Astrocyte (in vitro differentiated cells and primary cell): ENCODE results near the gene TOP2A.

Source experiments
- EZH2 ChIP-seq: IDR thresholded peaks from 2 replicates; pipeline ENCODE4 v1.6.1; 2012; ENCODE audit warnings: mild to moderate bottlenecking, low read length, inconsistent platforms; ENCODE audit not compliant: insufficient read depth
- TF ChIP-seq, protein P1 (sequence below): IDR thresholded peaks from 2 replicates; pipeline ENCODE4 v1.5.1; 2011; ENCODE audit warnings: low read depth, mild to moderate bottlenecking, inconsistent platforms, low read length, moderate library complexity; ENCODE audit not compliant: insufficient read depth

DNA sequence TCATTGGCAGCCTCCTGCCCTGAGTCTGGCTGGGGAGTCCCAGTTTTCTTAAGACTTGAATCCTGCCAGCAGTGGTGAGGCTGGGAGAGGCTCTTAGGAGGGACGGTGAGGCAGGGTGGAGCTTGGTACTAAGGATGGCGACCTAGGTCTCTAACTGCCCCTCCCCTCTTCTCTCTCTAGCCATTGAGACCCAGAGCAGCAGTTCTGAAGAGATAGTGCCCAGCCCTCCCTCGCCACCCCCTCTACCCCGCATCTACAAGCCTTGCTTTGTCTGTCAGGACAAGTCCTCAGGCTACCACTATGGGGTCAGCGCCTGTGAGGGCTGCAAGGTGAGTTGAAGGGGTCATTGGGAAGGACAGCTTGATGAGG is 69.6 kb downstream of the TOP2A start:
- TF ChIP-seq, protein P1, sequence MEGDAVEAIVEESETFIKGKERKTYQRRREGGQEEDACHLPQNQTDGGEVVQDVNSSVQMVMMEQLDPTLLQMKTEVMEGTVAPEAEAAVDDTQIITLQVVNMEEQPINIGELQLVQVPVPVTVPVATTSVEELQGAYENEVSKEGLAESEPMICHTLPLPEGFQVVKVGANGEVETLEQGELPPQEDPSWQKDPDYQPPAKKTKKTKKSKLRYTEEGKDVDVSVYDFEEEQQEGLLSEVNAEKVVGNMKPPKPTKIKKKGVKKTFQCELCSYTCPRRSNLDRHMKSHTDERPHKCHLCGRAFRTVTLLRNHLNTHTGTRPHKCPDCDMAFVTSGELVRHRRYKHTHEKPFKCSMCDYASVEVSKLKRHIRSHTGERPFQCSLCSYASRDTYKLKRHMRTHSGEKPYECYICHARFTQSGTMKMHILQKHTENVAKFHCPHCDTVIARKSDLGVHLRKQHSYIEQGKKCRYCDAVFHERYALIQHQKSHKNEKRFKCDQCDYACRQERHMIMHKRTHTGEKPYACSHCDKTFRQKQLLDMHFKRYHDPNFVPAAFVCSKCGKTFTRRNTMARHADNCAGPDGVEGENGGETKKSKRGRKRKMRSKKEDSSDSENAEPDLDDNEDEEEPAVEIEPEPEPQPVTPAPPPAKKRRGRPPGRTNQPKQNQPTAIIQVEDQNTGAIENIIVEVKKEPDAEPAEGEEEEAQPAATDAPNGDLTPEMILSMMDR, result no peak
- TF ChIP-seq EZH2, result no peak
